Measurements from ENCODE around the gene PCDHB1.
A peak's percentile ranks its signal among the peaks of the same experiment; 100 is the strongest.

PCDHB1 gene

DNA sequence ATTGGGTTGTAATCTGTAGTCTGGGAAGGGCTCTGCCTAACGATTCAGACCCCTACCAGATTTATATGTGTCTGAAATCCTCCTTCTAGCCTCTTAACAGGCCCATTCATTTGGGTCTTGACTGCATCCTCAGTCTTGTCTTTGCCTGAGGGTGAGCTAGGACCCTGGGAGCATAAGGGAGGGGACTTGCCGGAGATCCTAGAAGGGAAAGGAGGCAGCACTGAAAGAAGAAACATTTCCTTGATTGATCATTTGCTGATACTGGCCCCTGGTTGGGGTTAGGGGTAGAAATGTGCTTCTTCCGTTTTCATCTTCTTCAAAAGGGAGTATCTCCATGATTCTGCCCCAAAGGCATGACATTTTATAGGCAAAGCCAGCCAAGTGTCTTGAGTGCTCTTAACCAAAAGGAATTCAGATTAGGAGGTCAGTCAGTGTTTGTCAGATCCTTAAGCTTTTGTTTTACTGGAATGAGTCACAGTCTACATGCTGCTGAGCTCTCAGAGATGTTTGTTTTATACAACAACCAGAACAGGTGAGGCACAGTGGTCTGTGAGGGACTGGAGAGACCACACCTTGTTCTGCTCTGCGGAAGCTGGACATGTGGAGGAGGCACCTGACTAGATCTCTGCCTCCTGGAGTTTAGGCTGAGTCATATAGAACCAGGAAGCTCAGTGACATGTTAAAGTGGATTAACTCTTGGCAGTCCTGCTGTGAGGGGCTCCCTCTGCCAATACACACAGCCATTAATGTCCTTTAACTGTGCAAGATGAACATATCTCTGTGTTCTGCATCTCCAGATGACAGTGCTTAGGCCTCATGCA lies 47.2 kb upstream of the PCDHB1 start:
- no peak overlapping the region for H3K4me3 ChIP-seq (replicated peaks in 1 of 2; ENCODE audit: low read depth in 2 of 2, low read length in 2 of 2)
- peak in 1 of 2 donors; percentile 66 for DNase-seq (ENCODE audit: low read depth in 2 of 2)
- no peak for TF ChIP-seq CTCF (IDR thresholded peaks at IDR 0.05; ENCODE audit: low read depth, low read length)

DNA sequence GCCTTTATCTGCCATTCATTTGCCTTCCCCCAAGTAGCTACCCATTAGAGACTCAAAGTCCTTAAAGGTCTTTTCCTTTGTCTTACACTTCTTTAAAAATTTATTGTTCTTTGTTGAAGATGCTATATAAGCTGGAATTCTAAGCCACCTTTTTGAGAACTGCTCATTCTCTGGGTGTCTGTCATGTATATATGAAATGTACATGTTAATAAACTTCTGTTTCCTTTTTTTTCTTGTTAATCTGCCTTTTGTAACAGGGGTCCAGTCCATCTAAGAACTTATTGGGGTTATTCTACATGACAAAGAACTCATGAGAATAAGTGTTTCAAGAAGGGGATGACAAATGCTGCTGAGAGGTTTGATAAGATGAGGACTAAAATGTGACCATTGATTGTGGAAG lies 43.4 kb upstream of the PCDHB1 start:
- no peak for TF ChIP-seq CTCF (IDR thresholded peaks at IDR 0.05; ENCODE audit: low read depth, low read length)
- no peak for DNase-seq (ENCODE audit: low read depth in 2 of 2)
- no peak overlapping the region for H3K4me3 ChIP-seq (replicated peaks in 1 of 2; ENCODE audit: low read depth in 2 of 2, low read length in 2 of 2)

DNA sequence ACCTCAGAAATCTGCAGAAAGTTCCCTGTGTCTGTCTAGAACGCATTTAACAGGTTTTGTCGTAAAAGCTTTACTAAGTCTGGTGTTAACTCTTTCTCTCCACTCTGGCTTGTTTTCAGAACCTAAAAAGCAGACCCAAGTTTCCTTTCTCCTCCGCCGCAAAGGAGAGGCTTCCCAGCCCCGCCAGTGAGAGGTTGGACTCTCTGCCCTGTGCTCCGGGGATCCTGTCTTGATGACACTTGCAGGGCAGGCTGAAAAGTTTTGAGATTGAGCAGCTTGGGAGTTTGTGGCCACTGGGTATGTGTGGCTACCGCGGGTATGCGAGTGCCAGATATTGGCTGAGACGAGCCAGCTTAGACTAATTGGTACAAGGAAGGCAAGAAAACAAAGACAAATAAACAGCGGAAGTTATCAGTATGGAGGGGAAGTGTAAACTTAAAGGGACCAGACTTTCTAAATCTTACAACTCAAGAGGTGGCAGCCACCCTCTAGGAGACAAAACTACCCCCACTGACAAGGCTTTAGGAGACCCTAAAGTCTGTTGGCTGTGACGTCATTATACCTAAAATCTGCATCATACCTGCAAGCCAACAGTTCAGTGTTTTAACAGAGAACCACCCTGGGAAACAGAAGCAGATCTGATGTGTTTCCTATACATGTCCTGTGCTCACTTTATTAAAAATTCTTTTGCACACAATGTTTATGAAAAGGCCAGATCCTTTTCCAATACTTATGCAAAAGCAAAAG lies 41.0 kb upstream of the PCDHB1 start:
- no peak for DNase-seq (ENCODE audit: low read depth in 2 of 2)
- H3K4me3 ChIP-seq (replicated peaks in 1 of 2; ENCODE audit: low read depth in 2 of 2, low read length in 2 of 2) = no peak overlapping the region
- no peak for TF ChIP-seq CTCF (IDR thresholded peaks at IDR 0.05; ENCODE audit: low read depth, low read length)

GRCh38 chr5:141017943-141018342 lies 33.2 kb upstream of the PCDHB1 start:
- TF ChIP-seq CTCF (IDR thresholded peaks at IDR 0.05; ENCODE audit: low read depth, low read length) = no peak
- no peak overlapping the region for H3K4me3 ChIP-seq (replicated peaks in 1 of 2; ENCODE audit: low read depth in 2 of 2, low read length in 2 of 2)
- no peak for DNase-seq (ENCODE audit: low read depth in 2 of 2)

- DNase-seq (ENCODE audit: low read depth in 2 of 2) = no peak
- no peak for TF ChIP-seq CTCF (IDR thresholded peaks at IDR 0.05; ENCODE audit: low read depth, low read length)
- H3K4me3 ChIP-seq (replicated peaks in 1 of 2; ENCODE audit: low read depth in 2 of 2, low read length in 2 of 2) = no peak overlapping the region
These were observed 28.8 kb upstream of the PCDHB1 start for GRCh38 chr5:141022384-141022783.

GRCh38 chr5:141031006-141031405 lies 20.2 kb upstream of the PCDHB1 start:
- no peak for TF ChIP-seq CTCF (IDR thresholded peaks at IDR 0.05; ENCODE audit: low read depth, low read length)
- no peak overlapping the region for H3K4me3 ChIP-seq (replicated peaks in 1 of 2; ENCODE audit: low read depth in 2 of 2, low read length in 2 of 2)
- DNase-seq (ENCODE audit: low read depth in 2 of 2) = no peak

Measured in cardiac fibroblast (primary cell).